ENCODE data around the gene GPR153. TPM values are rescaled to one million over a fixed set of nuclear protein-coding genes. Genes with fewer than 3 reads are reported as not detected.

The GPR153 gene
- total and polyA plus RNA-seq, 4 donors: 0.37 to 5.9 (median 2.7) TPM

- no peak for TF ChIP-seq RXRA (IDR thresholded peaks at IDR 0.05)
- TF ChIP-seq EGR1 (IDR thresholded peaks at IDR 0.05; ENCODE audit: low read depth in 2 of 2): no peak
- TF ChIP-seq, protein P1, sequence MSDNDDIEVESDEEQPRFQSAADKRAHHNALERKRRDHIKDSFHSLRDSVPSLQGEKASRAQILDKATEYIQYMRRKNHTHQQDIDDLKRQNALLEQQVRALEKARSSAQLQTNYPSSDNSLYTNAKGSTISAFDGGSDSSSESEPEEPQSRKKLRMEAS (IDR thresholded peaks at IDR 0.05): no peak
- TF ChIP-seq, protein P2, sequence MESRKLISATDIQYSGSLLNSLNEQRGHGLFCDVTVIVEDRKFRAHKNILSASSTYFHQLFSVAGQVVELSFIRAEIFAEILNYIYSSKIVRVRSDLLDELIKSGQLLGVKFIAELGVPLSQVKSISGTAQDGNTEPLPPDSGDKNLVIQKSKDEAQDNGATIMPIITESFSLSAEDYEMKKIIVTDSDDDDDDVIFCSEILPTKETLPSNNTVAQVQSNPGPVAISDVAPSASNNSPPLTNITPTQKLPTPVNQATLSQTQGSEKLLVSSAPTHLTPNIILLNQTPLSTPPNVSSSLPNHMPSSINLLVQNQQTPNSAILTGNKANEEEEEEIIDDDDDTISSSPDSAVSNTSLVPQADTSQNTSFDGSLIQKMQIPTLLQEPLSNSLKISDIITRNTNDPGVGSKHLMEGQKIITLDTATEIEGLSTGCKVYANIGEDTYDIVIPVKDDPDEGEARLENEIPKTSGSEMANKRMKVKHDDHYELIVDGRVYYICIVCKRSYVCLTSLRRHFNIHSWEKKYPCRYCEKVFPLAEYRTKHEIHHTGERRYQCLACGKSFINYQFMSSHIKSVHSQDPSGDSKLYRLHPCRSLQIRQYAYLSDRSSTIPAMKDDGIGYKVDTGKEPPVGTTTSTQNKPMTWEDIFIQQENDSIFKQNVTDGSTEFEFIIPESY (IDR thresholded peaks at IDR 0.05): no peak
Measured at GRCh38 chr1:6279613-6280383, 18.9 kb upstream of the GPR153 start (continued).

- Histone ChIP-seq H3K4me1 (ENCODE audit: control insufficient read depth in 4 of 4, insufficient read depth in 4 of 4, low read length in 3 of 4) (no peaks in the 10 kb centered on the region), H3K27me3 (ENCODE audit: control insufficient read depth in 4 of 4, insufficient read depth in 4 of 4, low read length in 3 of 4) (no peaks in the 10 kb centered on the region), H3K9ac (ENCODE audit: low read depth in 1 of 2, low read length in 2 of 2) (no peak overlapping the region), H3K9me3 (ENCODE audit: control insufficient read depth in 4 of 4, low read length in 3 of 4) (no peaks in the 10 kb centered on the region), H3K36me3 (ENCODE audit: control insufficient read depth in 4 of 4, insufficient read depth in 3 of 4, low read depth in 1 of 4, low read length in 3 of 4) (no peaks in the 10 kb centered on the region), H3K27ac (ENCODE audit: low read depth in 1 of 2, low read length in 2 of 2) (no peak overlapping the region), H3K4me3 (ENCODE audit: low read depth in 1 of 3, low read length in 3 of 3) (no peak overlapping the region)
- DNase-seq (ENCODE audit: low spot score): no peak
- 95% methylated on average over 10 of the region's 10 CpGs for WGBS
- TF ChIP-seq RXRA (IDR thresholded peaks at IDR 0.05): no peak
- no peak for TF ChIP-seq NR2F2 (IDR thresholded peaks at IDR 0.05)
- TF ChIP-seq, protein P3, sequence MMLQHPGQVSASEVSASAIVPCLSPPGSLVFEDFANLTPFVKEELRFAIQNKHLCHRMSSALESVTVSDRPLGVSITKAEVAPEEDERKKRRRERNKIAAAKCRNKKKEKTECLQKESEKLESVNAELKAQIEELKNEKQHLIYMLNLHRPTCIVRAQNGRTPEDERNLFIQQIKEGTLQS (IDR thresholded peaks at IDR 0.05): no peak
- TF ChIP-seq GABPA (IDR thresholded peaks at IDR 0.05 in 1 of 2, conservative IDR thresholded peaks at IDR 0.05 in 1 of 2): no peak
Measured at GRCh38 chr1:6279066-6279465, 18.2 kb upstream of the GPR153 start.

GRCh38 chr1:6278263-6278662 is 17.4 kb upstream of the GPR153 start:
- no peak overlapping the region for H3K4me3 ChIP-seq (ENCODE audit: low read depth in 1 of 3, low read length in 3 of 3)
- no peak overlapping the region for H3K27ac ChIP-seq (ENCODE audit: low read depth in 1 of 2, low read length in 2 of 2)
- H3K4me1 ChIP-seq (ENCODE audit: control insufficient read depth in 4 of 4, insufficient read depth in 4 of 4, low read length in 3 of 4): no peaks in the 10 kb centered on the region
- no peak for TF ChIP-seq CTCF (IDR thresholded peaks at IDR 0.05; ENCODE audit: low read depth, low read length, missing input control)
- TF ChIP-seq, protein P2 (IDR thresholded peaks at IDR 0.05): no peak
- TF ChIP-seq, protein P3 (IDR thresholded peaks at IDR 0.05): no peak
- TF ChIP-seq EGR1 (IDR thresholded peaks at IDR 0.05; ENCODE audit: low read depth in 2 of 2): no peak
- no peak for TF ChIP-seq GABPA (IDR thresholded peaks at IDR 0.05 in 1 of 2, conservative IDR thresholded peaks at IDR 0.05 in 1 of 2)
- 92% methylated on average over 9 of the region's 9 CpGs for WGBS
- no peaks in the 10 kb centered on the region for H3K27me3 ChIP-seq (ENCODE audit: control insufficient read depth in 4 of 4, insufficient read depth in 4 of 4, low read length in 3 of 4)
- no peak overlapping the region for H3K9ac ChIP-seq (ENCODE audit: low read depth in 1 of 2, low read length in 2 of 2)
- DNase-seq (ENCODE audit: low spot score): no peak
- no peaks in the 10 kb centered on the region for H3K36me3 ChIP-seq (ENCODE audit: control insufficient read depth in 4 of 4, insufficient read depth in 3 of 4, low read depth in 1 of 4, low read length in 3 of 4)
- H3K9me3 ChIP-seq (ENCODE audit: control insufficient read depth in 4 of 4, low read length in 3 of 4): no peaks in the 10 kb centered on the region

Data from liver (tissue), 9 donors.